HG03045 (cell line): ENCODE measurements around the gene PYGM.

Experiments used
- ATAC-seq: cut with Tn5 transposase; IDR thresholded peaks from one replicate; pipeline ENCODE4 v1.9.1; 2021; ENCODE audit warnings: mild to moderate bottlenecking, moderate library complexity; ENCODE audit not compliant: unreplicated experiment

Gene PYGM

DNA sequence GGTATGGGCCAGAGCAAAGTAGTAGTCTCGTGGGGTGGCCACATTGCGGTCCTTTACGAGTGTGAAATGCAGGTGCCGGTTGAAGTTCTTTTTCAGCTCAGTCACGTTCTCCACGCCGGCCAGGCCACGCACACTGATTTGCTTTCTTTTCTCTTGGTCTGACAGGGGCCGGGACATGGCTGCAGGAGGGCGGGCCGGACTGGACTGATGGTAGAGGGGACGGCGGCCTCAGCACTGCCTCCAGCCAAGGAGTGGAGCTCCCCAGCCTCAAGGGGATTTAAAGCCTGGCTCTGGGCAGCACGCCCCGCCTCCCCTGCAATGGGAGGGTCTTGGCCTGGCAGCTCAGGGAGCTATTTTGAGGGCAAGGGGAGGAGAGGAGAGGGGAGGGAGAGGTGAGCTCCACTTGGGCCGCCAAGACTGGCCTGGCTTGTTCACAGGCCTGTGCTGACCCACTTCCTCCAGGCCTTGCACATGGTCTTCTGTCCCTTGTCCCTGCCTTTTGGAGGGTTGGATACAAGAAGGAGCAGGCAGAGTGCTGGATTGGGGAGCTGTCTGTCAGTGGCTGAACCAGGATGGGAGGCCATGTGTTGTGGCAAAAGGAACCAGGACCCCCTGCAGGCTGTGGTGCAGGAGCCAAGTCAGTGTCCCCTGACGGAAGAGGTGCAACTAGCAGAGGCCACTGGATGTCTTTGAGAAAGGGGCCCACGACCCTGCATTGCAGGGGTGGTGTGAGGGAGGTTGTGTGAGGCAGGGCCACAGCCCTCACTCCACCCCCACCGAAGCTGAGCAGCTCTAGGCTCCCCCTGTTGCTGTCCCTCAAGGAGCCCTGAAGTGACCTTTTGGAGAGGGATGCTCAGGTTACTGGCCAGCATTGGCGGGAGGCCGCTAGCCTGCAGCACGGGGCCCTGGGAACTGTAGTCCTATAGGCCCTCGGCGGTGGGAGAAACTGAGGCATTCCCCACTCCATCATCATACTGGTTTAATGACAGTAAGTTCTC lies at the start of gene PYGM:
TSS of gene PYGM (minus strand) at position 253 of the 998 bp plus-strand sequence. CDS start at position 177, 76 bp downstream.
- no peak for ATAC-seq

- no peak for ATAC-seq
Measured at GRCh38 chr11:64805481-64805880, 45.7 kb upstream of the PYGM start.

DNA sequence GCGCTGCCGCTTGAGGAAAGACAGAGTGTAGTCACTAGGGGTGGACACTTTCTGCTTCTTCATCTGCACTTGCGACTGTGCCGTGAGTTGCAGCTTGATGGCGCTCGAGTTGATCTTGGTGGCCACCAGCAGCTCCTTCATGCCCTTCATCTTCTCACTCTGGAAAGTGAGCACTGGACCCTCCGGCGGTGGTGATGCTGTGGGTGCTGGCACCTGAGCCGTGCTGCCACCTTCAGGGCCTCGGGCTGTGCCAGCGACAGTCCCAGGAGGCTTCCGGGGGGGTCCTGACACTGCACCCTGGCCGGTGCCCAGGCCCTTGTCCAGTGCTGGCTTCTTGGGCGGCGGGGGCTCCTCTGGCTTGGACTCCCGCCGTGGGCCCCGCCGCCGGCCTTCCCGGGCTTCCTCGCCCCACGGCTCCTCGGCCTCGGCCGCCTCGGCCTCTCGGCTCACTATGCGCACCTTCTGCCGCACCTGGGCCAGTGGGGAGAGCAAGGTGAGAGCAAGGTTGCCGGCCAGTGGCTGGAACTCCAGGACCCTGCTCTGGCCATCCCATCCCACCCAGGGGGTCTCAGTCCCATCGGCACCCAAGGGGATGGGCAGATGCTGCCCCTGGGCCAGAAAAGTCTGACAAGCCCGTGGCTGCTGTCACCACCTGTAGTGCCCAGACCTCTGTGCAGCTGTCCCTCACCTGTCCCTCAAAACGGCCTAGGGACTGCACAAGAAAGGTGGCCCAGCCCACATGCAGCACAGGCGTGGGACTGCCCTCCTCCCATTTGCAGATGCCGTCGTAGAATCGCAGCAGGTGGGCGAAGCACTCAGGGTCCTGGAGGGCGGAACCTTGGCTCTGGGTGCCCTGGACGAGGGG lies 44.8 kb upstream of the PYGM start:
- ATAC-seq: no peak

GRCh38 chr11:64803846-64804345 lies 44.1 kb upstream of the PYGM start:
- ATAC-seq: no peak

- peak; percentile 73 for ATAC-seq
Measured at GRCh38 chr11:64803158-64803845, 43.5 kb upstream of the PYGM start, which contains the start of gene MAP4K2. TSS of gene MAP4K2 (minus strand) at chr11:64803214. CDS start at chr11:64803149, 65 bp downstream.

DNA sequence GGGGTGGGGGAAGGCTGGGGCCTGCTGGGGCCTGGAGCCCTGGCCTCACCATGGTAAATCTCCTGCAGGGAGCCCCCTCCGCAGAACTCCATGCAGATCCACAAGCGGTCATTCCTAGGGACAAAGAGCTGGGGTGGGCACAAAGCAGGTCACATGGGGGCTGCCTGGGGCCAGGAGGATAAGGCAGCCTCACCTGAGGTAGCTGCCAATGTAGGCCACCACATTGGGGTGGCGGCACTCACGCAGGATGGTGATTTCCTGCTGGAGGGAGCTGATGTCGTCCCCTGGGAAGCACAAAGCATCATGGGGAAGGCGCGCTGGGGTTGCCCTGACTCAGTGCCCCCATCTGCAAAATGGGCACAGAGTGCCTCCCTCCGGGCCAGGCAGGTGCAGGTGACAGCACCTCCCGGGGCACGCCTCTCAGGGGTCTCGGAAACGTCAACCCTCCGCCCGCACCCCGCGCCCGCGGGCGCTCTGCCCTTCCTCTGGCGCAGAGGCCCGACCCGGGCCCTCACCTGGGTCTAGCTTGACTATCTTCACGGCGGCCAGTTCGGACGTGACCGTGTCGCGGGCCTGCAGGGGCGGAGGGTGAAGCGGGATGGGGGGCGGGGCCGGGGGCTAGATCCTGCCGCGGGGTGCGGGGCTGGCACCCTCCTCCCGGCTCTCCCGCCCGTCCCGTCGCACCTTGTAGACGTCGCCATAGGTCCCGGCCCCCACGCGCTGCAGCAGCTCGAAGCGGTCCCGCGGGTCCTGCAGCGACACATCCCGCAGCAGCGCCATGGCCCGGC lies 42.8 kb upstream of the PYGM start:
- ATAC-seq: peak; percentile 1

DNA sequence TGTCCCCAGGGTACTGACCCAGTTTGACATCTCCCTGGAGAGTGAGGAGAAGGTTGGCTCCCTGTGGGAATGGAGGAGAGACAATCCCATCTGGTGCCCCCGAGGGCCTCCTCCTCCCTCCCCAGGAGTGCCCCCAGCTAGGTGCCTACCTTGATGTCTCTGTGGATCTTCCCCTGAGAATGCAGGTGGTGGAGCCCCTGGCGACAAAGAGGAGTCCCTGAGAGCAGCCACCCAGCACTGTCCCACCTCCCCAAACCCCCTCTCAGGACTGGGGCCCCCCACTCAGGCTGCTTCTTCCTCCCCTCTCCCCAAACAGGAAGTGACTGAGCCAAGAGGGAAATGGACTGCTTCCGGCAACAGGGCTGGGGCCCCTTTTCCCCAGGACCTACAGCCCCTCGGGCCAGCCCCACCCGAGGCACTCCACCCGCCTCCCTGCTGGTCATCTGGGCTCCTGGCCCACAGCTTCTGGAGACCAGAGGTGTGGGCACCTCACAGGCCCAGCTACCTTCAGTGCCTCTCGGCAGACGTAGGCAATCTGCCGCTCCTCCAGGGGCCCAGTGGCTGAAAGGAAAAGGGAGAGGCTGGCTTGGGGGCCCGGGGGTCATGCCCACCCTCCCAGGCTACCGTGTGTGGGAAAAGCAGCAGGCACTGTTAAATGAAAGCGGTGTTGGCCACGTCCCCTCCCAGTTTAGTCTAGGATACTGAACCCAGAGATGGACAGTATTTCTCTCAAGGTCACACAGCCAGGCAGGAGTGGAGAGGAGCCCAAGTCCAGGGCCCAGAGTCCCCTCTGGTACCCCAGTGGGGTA lies 42.0 kb upstream of the PYGM start:
- no peak for ATAC-seq

DNA sequence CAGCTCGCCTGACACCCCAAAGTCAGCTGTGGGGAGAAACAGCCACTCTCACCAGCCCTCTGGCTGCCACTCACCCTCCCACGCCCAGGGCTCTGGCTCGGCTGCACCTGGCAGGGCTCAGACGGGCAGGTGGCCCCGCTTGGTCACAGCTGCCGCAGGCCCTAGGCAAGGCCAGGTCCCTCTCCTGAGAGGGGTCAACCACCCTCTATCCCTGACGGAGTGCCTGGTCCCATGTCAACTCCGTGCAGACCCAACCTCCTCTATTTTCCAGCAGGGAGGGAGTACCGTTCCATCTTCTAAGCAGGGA lies 41.3 kb upstream of the PYGM start:
- no peak for ATAC-seq

- ATAC-seq: no peak
Measured at GRCh38 chr11:64800303-64801157, 40.8 kb upstream of the PYGM start.

DNA sequence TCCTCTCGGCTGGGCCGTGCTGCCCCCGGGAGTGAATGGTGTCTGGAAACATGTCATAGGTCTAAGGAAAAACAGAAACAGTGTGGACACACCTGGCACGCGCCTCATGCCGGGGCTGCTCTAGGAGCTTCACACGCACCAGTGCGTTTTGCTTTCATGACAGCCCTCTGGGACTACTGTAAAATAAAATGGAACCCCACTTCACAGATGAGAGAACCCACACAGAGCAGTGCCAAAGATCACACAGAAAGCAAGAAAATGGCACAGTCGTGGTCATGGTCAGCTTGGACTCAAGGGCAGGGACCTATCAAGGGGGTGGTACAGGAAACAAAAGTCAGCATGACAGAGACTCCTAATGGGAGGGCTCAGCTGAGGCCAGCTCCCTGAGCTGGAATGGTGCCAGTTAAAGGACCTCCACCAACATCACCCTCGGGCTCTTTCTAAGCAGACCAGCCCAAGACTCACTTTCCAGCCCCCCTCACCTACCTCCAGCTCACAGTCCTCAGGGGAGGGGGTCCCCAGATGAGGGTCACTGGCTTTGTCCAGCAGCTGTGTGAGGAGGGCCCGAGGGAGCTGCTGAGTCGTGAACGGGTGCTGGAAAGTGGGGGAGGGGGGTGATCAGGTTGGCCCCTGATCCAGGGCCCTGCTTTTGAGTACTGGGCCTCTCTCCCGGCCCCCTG lies 40.0 kb upstream of the PYGM start:
- ATAC-seq: no peak

GRCh38 chr11:64799256-64799622 lies 39.5 kb upstream of the PYGM start:
- no peak for ATAC-seq

DNA sequence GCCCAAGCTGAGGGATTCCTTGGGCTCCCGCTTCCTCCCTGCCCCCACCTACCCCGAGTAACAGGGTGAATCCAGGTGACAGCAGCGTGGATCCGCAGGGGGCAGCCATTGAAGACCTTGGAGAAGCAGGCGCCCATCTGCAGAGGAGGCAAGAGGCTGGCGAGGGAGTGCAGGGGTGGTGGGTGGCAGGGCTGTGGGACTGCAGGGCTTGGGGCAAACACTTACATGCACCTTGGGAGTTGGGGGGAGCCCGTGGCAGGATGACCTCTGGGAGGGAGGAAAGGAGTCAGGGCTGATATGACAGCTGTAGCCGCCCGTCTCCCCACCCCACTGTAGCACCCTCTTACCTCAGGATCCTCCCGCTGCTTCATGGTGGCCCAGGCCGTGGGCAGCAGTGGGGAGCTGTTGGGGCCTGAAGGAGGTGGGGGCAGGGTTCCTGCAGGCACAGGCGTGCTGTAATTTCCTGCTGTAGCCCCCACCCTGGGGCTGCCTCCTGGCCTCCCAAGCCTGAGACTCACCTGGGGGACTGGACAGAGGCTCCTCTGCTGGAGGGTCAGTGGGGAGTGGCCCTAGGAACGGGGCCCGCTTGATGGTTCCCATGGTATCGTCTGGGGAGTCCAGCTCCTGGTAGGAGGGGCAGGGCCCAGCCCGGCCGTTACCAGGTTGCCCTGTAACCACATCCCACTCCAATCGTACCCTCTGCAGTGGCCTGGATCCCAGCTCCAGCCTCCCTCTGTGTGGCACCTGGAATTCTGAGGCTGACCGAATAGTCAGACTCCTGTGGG lies 37.2 kb upstream of the PYGM start:
- ATAC-seq: no peak

DNA sequence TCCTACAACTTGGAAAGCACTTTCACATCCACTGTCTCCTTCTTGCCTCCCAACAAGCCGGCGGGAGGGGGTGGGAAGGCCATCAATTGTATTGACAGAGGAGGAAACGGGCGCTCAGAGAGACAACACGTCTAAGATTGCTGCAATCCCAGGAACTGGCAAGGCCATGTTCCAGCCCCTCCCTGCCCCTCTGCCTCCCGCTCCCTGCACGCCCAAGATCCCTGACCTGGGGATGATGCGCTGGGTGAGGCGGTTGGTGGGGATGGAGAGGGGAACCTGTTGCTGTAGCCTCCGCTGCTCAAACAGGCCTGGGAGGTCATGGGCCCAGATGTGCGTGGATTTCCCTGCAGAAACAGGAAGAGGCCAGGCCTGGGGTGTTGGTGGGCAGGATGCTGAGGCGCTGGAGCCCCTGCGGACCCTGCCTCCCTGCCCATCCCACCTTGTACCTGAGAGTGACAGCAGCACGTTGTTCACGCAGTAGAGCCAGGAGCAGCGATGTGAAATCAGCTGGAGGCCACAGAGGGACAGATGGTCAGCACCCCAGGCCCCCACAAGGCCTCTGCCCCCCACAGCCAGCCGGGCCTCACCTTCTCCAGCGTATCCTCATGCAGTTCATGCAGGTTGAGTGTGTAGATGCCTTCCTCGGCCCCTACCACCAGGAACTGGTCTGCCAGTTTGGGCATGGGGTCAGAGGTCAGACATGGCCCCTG lies 36.4 kb upstream of the PYGM start:
- no peak for ATAC-seq

DNA sequence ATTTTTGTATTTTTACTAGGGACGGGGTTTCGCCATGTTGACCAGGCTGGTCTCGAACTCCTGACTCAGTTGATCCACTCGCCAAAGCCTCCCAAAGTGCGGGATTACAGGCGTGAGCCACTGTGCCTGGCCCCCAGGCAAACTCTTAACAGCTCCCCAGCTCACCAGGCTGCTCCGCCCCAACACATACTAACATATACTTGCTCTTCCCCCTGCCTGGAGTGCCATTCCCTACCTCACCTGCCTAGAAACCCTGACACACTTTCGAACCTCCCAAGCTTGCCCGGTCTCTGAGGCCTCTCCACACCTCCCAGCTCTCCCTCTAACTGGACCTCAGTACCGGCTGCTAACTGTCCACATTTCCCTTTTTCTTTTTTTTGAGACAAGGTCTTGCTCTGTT lies 34.8 kb upstream of the PYGM start:
- no peak for ATAC-seq

- ATAC-seq: no peak
Measured at GRCh38 chr11:64793271-64794160, 33.7 kb upstream of the PYGM start.
